Measurements from ENCODE around the gene NFYC. TPM values are rescaled to one million over a fixed set of nuclear protein-coding genes. Genes with fewer than 3 reads are reported as not detected.
A peak's percentile ranks its signal among the peaks of the same experiment; 100 is the strongest.

NFYC gene
- total RNA-seq, 3 donors from 2014 or later: 56.2 to 76.4 (median 70.5) TPM

- ATAC-seq: no peak
- intact Hi-C loops (cut with DNase I, micrococcal nuclease): no loop called here
- no peak for DNase-seq
- Histone ChIP-seq H3K4me1 (ENCODE audit: low read depth) (peaks cover 6% of the 10 kb centered on the region), H3K4me3 (no peak overlapping the region), H3K36me3 (ENCODE audit: low read depth) (peaks cover 4% of the 10 kb centered on the region), H3K9me3 (no peaks in the 10 kb centered on the region)
- no peak for TF ChIP-seq CTCF (IDR thresholded peaks at IDR 0.05)
Measured at GRCh38 chr1:40738831-40739230, 47.3 kb downstream of the NFYC start.

- Histone ChIP-seq H3K9me3 (no peaks in the 10 kb centered on the region), H3K4me1 (ENCODE audit: low read depth) (peaks cover 6% of the 10 kb centered on the region), H3K36me3 (ENCODE audit: low read depth) (peaks cover 4% of the 10 kb centered on the region), H3K4me3 (no peak overlapping the region)
- no peak for TF ChIP-seq CTCF (IDR thresholded peaks at IDR 0.05)
- no peak for ATAC-seq
- DNase-seq: no peak
- intact Hi-C loops (cut with DNase I, micrococcal nuclease): no loop called here
Measured at GRCh38 chr1:40739455-40740008, 48.0 kb downstream of the NFYC start.

- intact Hi-C loops (cut with DNase I, micrococcal nuclease): no loop called here
- no peaks in the 10 kb centered on the region for H3K9me3 ChIP-seq
- H3K4me1 ChIP-seq (ENCODE audit: low read depth): peaks cover 6% of the 10 kb centered on the region
- peaks cover 4% of the 10 kb centered on the region for H3K36me3 ChIP-seq (ENCODE audit: low read depth)
- TF ChIP-seq CTCF (IDR thresholded peaks at IDR 0.05): no peak
- ATAC-seq (no peak), DNase-seq (peak in 1 of 3 donors; percentile 19)
- H3K4me3 ChIP-seq: no peak overlapping the region
Measured at GRCh38 chr1:40740039-40740996, 48.8 kb downstream of the NFYC start.

- Histone ChIP-seq H3K4me1 (ENCODE audit: low read depth) (peaks cover 6% of the 10 kb centered on the region), H3K9me3 (no peaks in the 10 kb centered on the region), H3K4me3 (no peak overlapping the region), H3K36me3 (ENCODE audit: low read depth) (peaks cover 4% of the 10 kb centered on the region)
- TF ChIP-seq CTCF (IDR thresholded peaks at IDR 0.05): no peak
- intact Hi-C loops (cut with DNase I, micrococcal nuclease): no loop called here
- DNase-seq (no peak), ATAC-seq (no peak)
Measured at GRCh38 chr1:40740997-40741736, 49.7 kb downstream of the NFYC start.

GRCh38 chr1:40742363-40743061, 51.0 kb downstream of the NFYC start:
- H3K9me3 ChIP-seq: no peaks in the 10 kb centered on the region
- DNase-seq (no peak), ATAC-seq (no peak)
- TF ChIP-seq CTCF (IDR thresholded peaks at IDR 0.05): no peak
- no peak overlapping the region for H3K4me3 ChIP-seq
- peaks cover 6% of the 10 kb centered on the region for H3K4me1 ChIP-seq (ENCODE audit: low read depth)
- H3K36me3 ChIP-seq (ENCODE audit: low read depth): peaks cover 4% of the 10 kb centered on the region
- intact Hi-C loops (cut with DNase I, micrococcal nuclease): no loop called here
